ENCODE measurements around the gene NLRP6.
"Not testable (repeated sequence)": the region's sequence is repeated elsewhere in the genome, so short reads cannot be mapped to it uniquely, and the experiment has no call there.

Gene NLRP6

GRCh38 chr11:282630-283360 is 4.6 kb downstream of the NLRP6 start:
- DNase-seq, result no peak

DNA sequence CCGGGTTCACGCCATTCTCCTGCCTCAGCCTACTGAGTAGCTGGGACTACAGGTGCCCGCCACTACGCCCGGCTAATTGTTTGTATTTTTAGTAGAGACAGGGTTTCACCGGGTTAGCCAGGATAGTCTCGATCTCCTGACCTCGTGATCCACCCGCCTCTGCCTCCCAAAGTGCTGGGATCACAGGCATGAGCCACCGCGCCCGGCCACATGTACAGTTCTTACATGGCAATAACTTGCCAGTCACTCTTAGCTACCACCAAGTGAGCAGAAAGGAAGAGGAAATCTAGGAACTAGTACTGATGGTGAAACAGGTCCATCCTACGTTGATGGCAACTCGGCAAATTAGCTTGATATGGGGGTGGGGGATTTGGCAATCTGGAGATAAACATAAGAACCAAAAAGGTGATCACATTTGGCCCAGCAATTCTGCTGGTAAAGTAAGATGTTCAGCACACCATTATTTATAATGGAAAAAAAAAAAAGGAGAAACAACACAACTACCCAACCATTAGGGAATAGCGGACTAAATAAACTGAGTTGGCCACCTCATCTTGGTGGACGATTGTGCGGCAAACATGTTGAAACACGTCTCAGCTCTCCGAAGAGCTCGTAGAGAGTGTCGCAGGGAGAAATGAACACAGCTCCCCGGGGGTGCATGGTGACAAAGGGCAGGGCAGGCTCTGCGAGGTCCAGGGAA is 5.3 kb downstream of the NLRP6 start:
- no peak for DNase-seq

DNA sequence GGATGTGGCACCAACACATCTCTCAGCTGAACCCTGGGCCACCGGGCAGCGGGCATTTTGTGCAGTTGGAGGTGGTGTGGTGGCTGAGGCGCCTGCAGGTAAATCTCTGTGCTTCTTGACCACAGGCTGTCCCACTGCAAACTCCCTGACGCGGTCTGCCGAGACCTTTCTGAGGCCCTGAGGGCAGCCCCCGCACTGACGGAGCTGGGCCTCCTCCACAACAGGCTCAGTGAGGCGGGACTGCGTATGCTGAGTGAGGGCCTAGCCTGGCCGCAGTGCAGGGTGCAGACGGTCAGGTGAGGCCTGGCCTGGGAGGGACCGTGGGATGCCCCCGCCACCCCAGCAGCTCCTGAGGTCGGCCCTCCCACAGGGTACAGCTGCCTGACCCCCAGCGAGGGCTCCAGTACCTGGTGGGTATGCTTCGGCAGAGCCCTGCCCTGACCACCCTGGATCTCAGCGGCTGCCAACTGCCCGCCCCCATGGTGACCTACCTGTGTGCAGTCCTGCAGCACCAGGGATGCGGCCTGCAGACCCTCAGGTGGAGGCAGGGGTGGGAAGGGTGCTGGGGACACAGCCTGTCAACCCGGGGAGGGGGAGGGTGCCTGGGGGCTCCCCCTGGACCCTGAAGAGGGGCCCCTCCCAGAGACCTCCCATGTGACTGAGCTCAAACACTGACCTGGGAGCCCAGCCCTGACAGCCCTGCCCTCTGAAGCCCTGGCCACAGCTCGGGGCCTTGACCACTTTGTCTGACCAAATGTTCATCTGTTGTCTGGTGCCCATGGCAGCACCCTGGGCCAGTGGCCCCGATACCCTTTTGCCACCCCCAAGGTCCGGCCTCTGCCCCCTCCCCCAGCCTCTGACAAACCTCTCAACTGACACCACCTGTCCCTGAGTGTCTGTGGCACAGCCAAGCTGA is 6.2 kb downstream of the NLRP6 start:
- no peak for DNase-seq

DNA sequence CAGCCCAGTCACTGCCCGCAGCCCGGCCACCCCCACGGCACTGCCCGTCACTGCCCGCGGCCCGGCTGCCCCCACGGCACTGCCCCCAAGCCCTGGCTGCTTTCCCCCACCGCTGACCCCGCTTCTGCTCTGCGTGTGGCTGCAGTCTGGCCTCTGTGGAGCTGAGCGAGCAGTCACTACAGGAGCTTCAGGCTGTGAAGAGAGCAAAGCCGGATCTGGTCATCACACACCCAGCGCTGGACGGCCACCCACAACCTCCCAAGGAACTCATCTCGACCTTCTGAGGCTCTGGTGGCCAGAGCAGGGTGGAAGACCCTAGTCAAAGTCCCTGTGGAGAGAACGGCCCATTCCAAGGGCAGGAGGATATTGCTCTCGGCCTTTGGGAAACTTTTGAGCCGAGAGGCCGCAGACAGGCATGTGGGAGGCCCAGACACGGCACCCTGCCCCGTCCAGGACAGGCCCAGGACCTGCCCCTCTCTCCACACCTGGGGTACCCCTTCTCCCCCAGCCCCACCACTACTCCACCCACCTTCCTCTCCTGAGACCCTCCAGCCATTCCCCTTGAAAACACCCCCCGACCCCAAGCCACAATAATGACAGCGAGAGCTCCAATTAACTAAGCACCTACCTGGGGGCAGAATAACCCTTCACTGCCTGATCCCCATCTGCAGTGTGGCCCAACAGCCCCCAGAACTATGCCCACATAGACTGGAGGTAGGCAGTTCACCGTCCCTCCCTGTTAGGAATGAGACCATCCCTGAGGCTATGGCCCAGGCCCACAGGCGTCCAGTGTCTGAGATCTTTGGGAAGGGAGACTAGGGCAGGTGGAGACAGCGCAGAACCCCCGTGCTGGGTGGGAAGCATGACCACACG is 7.0 kb downstream of the NLRP6 start:
- DNase-seq, result no peak

DNA sequence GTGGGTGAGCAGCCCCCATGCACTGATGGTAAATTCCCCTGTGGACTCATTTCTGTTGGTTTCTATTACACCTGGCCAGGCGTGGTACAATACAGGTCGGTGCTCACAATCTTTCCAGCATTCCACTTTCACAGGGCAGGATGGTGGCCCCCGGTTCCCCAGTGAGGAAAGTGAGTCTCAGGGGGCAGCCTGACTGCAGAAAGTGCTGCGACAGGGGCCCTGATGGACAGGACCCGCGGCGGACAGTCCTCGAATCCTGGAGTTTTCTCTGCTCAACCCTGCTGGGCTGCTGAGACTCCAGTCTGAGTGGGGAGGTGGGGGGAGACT is 7.7 kb downstream of the NLRP6 start:
- DNase-seq, result no peak

DNA sequence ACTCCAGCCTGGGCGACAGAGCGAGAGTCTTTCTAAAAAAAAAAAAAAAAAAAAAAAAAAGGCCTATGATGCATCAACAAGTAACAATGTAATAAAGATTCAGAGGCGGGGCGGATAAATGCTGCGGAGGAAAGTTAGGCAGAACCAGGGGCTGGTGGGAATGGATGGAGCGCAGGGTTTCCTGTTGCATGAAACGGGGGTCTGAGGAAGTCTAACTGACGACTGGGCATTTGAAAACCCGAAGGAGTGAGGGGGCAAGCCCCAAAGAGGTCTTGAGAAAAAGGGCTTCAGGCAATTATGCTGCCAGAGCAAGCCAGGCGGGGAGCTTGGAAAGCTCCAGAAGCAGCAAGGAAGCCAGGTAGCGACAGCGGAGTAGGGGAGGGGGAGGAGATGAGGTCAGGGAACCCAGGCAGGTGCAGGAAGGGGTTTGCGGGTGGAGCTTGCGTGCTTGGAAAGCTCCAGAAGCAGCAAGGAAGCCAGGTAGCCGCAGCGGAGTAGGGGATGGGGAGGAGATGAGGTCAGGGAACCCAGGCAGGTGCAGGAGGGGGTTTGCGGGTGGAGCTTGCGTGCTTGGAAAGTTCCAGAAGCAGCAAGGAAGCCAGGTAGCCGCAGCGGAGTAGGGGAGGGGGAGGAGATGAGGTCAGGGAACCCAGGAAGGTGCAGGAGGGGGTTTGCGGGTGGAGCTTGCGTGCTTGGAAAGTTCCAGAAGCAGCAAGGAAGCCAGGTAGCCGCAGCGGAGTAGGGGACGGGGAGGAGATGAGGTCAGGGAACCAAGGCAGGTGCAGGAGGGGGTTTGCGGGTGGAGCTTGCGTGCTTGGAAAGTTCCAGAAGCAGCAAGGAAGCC is 9.0 kb downstream of the NLRP6 start:
- DNase-seq, result not testable (repeated sequence)

DNA sequence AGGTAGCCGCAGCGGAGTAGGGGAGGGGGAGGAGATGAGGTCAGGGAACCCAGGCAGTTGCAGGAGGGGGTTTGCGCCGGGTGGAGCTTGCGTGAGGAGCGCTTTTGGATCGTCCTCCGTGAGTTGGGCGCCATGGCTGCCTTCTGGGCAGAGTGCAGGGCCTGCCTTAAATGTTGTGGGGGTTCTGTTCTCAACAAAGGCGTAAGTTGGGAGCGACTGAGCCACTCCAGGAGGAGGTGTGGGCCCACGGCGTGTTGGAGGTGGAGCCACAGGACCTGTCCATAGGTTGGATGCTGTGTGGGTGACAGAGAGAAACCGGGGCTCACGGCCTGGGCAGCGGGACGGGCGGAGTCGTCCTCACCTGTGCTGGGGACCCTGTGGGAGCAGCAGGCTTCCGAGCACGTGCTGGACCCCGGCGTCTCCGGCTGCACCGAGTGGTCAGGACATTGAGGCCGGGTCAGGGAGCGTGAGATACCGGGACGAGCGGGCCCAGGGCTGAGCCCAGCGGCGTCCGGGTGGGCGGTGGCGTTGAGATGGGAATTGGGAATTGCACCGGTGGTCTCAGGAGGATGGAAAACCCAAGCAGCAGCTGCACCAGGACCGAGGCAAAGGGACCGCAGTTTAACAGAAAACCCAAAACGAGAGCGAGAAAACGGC is 9.7 kb downstream of the NLRP6 start:
- DNase-seq, result no peak

DNA sequence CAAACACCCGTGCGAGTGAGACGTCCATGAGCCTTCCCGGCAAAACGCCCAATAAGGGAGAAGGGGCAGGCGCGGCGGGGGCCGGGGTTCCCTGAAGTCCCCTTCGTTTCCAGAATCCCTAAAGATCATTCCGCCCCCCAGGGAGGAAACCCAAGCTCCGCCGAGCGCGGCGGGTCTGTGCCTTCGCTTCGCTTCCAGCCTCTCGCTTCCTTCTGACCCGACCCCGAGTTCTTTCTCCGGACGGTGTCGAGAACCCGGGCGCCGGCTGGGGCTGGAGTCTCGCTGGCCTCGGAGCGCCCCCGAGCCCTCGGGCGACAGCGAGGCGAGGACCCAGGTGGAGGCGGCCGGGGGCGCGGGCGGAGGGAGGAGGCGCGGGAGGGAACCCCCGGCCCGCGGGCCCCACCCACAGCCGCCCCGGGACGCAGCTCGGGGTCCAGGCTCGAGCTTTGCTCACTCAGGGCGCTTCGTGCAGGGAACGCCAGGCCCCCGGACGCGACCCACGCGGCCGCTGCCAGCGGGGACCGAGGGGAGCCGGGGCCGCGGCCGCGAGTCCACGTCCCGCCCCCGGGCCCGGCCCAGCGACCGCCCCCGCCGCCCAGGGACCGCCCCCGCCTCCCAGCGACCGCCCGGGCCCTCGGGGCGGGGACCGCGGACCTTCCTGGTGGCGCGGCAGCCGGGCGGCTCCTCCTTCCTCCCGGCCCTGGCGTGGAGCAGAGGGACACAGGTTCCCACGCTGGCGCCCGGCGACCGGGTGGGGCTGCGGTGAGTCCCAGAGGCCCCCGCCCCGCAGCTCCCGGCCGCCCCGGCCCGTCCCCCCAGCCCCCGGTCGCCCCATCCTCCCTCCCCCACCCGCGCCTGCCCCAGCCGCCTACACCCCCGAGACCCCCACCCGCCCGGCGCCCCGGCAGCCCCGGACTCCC is 10.5 kb downstream of the NLRP6 start, which contains the start of gene PGGHG:
TSS of gene PGGHG (plus strand) at position 649 of the 920 bp plus-strand sequence. CDS start 691 bp downstream, outside the sequence.
- peak in 1 of 2 experiments; percentile 22 for DNase-seq

- no peak for DNase-seq
Measured at GRCh38 chr11:289398-289711, 11.1 kb downstream of the NLRP6 start.

GRCh38 chr11:289712-290620 is 11.8 kb downstream of the NLRP6 start:
- DNase-seq, result no peak

DNA sequence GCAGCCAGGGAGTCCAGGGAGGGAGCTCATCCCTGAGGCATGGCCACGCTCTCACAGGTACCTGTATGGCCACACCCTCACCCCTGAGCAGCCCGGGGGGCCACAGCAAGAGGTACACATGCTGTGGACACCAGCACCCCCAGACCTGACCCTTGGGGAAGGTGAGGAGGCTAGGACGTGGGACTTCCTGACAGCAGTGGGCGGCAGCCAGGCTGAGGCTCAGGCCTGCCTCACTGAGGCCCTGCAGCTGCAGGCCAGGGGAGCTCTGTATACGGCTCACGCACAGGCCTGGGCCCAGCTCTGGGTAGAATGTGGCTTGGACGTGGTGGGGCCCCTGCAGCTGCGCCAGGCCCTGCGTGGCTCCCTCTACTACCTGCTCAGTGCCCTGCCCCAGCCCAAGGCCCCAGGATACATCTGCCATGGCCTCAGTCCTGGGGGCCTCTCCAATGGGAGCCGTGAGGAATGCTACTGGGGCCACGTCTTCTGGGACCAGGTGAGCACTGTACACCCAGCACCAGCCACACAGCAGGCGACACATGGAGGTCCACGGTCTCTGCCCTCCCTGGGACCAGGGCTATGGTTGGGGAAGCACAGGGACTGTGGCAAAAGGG is 12.5 kb downstream of the NLRP6 start:
- no peak for DNase-seq

GRCh38 chr11:291281-292210 is 13.3 kb downstream of the NLRP6 start:
- DNase-seq, result no peak

DNA sequence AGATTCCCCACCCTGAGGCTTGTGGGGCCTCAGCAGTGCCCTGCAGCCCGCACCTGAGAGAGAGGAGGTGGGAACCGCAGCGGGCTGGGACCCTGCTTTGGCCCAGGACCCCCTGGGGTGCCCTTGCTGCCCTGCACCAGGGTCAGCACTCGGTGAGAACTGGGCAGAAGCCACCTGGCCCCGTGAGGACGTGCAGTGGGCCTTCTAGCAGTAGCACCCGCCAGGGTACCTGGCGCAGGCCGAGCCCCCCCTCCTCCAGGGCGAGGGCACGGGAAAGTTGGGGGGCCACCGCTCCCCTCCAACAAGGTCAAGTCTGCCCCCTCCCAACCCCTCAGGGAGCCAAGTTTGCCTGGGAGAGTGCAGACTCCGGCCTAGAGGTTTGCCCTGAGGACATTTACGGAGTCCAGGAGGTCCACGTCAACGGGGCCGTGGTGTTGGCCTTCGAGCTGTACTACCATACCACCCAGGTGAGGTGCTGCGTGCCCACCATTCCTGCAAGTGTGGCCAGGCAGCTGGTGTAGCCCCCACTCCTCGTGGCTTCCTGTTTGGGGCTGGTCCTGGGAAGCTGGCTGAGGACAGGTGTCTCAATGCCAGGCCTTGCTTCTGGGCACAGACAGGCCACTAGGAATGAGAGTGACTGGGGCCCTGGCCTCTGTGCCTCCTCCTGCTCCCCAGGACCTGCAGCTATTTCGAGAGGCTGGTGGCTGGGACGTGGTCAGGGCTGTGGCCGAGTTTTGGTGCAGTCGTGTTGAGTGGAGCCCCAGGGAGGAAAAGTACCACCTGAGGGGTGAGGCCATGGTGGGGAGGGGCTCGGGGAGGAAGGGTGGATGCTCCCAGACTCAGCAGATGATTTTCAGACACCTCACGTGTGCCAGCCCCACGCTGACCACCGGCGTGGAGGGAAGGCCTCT is 14.3 kb downstream of the NLRP6 start:
- DNase-seq, result no peak

GRCh38 chr11:293271-293851 is 15.2 kb downstream of the NLRP6 start:
- DNase-seq, result no peak

DNA sequence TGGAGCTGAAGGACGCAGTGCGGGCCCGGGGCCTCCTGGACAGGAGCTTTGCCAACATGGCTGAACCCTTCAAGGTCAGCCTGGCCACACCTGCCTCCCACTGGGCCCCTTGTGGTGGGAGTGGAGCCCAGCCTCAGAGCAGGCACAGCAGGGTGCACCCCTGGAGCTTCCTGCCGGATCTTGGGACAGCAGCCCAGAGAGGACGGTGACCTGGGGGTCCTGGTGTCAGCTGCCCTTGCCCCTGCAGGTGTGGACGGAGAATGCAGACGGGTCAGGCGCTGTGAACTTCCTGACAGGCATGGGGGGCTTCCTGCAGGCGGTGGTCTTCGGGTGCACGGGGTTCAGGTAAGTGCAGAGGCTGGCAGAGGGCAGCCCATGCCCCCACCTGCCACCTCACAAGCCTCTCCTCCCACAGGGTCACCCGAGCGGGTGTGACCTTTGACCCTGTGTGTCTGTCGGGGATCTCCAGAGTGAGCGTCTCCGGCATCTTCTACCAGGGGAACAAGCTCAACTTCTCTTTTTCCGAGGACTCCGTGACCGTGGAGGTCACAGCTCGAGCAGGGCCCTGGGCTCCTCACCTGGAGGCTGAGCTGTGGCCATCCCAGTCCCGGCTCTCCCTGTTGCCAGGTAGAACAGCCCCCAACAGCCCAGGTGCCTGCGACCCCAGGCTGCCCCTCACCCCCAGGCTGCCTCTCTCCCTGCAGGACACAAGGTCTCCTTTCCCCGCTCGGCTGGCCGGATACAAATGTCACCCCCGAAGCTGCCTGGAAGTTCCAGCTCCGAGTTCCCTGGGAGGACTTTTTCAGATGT is 15.8 kb downstream of the NLRP6 start:
- DNase-seq, result no peak
